ENCODE results near the gene SYT9. TPM values are rescaled to one million over a fixed set of nuclear protein-coding genes. Genes with fewer than 3 reads are reported as not detected.

The SYT9 gene
- total and polyA plus RNA-seq, 2 donors (not counting 1 experiment from before 2014, with no cell fraction given): not detected

DNA sequence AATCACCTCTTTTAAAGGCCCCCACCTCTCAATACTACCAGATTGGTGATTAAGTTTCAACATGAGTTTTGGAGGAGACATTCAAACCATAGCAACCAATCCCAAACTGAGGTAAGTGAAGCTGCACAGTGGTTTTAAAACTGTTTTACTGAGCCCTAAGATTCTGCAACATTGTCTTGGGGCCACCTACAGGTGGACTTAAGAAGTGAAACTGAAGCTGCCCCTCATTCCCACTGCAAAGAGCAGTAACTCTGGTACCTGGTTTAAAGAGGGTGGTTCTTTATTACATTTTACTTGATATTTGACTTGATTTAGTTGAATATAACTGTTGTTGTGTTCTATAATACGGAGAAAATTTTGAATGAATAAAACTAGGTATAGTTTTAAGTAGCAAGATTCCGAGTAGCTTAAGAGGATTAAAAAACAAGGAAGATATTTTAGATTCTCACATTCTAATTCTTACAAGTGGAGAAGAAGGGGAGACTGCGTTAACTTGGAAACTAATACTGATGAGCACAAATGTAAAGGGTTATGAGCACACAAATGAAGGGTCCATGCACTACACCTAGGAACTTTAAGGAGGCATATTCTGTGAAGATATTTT, 26.7 kb downstream of the SYT9 start:
- CTCF ChIA-PET: interaction anchor here (0.7 to 0.9 kb wide), 3 partner anchors 13 to 466 kb away, joined by 3 read pairs; no protein-coding TSS in a partner anchor

DNA sequence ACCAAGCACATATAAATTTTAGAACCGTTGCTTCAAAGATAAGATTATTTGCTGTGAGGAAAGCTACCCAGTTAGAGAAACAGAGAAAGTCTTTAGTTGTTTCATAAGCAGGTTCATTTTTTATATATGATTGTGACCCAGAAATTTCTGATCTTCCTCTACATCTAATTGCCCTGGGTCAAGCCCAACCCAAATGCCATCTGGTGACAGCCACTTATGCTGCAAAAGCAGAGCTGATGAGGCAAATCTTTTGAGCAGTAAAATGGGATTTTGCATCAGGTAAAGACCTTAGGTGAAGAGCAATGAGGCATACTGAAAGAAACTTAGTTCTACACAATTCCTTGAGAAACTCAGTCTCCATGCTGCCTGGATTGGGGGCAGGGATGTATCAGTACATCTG, 28.0 kb downstream of the SYT9 start:
- Mint-ChIP-seq H3K4me1 (no peaks in the 10 kb centered on the region), H3K4me3 (no peak overlapping the region), H3K27me3 (peaks cover 36% of the 10 kb centered on the region), H3K27ac (no peak overlapping the region), H3K9me3 (ENCODE audit: insufficient read depth) (no peaks in the 10 kb centered on the region)
- no peak overlapping the region for H3K4me2 ChIP-seq (replicated peaks; ENCODE audit: low read depth, low read length, poor library complexity, severe bottlenecking)
- no peaks in the 10 kb centered on the region for H4K20me1 ChIP-seq (ENCODE audit: control insufficient read depth, insufficient read depth, low read length, poor library complexity, severe bottlenecking)
- ChIA-PET POLR2A (no interaction called here), CTCF (interaction anchor here (0.8 to 2.0 kb wide), 3 partner anchors 8 to 13 kb away, joined by 3 to 5 read pairs (median 4); no protein-coding TSS in a partner anchor)
- H3K4me1 ChIP-seq (ENCODE audit: control insufficient read depth in 2 of 2, insufficient read depth in 2 of 2, low read length in 2 of 2): no peaks in the 10 kb centered on the region
- H3K36me3 ChIP-seq (replicated peaks in 1 of 2; ENCODE audit: control extremely low read depth in 1 of 2, control insufficient read depth in 1 of 2, extremely low read depth in 1 of 2, insufficient read depth in 2 of 2, low read length in 1 of 2): no peaks in the 10 kb centered on the region
- H3K79me2 ChIP-seq (ENCODE audit: control insufficient read depth, insufficient read depth, low read length): no peaks in the 10 kb centered on the region
- no peak overlapping the region for H2AFZ ChIP-seq (ENCODE audit: insufficient read depth, low read depth, low read length, poor library complexity, severe bottlenecking)
- H3K9ac ChIP-seq (ENCODE audit: low read length): no peak overlapping the region
- DNase-seq: no peak
- H3K9me3 ChIP-seq (ENCODE audit: control extremely low read depth in 1 of 3, control insufficient read depth in 2 of 3, insufficient read depth in 1 of 3, low read length in 2 of 3): no peaks in the 10 kb centered on the region
- no peak overlapping the region for H3K4me3 ChIP-seq (ENCODE audit: control extremely low read depth in 1 of 5, extremely low read depth in 1 of 5, insufficient read depth in 1 of 5, low read depth in 2 of 5, low read length in 4 of 5)
- H3K27ac ChIP-seq (ENCODE audit: low read length in 2 of 2): no peak overlapping the region
- ATAC-seq (ENCODE audit: low read depth): no peak
- intact Hi-C loops (cut with micrococcal nuclease): no loop called here
- H3K27me3 ChIP-seq (replicated peaks in 1 of 4; ENCODE audit: control extremely low read depth in 1 of 4, control insufficient read depth in 3 of 4, insufficient read depth in 4 of 4, low read length in 3 of 4): peaks cover 0 to 5% (median 4%) of the 10 kb centered on the region in 4 experiments
- TF ChIP-seq EZH2 (IDR thresholded peaks at IDR 0.05; ENCODE audit: borderline replicate concordance, insufficient read depth, low read depth, low read length, poor library complexity, severe bottlenecking): no peak
- TF ChIP-seq, protein P1, sequence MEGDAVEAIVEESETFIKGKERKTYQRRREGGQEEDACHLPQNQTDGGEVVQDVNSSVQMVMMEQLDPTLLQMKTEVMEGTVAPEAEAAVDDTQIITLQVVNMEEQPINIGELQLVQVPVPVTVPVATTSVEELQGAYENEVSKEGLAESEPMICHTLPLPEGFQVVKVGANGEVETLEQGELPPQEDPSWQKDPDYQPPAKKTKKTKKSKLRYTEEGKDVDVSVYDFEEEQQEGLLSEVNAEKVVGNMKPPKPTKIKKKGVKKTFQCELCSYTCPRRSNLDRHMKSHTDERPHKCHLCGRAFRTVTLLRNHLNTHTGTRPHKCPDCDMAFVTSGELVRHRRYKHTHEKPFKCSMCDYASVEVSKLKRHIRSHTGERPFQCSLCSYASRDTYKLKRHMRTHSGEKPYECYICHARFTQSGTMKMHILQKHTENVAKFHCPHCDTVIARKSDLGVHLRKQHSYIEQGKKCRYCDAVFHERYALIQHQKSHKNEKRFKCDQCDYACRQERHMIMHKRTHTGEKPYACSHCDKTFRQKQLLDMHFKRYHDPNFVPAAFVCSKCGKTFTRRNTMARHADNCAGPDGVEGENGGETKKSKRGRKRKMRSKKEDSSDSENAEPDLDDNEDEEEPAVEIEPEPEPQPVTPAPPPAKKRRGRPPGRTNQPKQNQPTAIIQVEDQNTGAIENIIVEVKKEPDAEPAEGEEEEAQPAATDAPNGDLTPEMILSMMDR (IDR thresholded peaks at IDR 0.05): no peak
- WGBS (ENCODE audit: insufficient coverage): no CpG with 5 or more reads among the region's 1 CpG

More for the DNA sequence above, 26.7 kb downstream of the SYT9 start:
- DNase-seq (no peak), ATAC-seq (ENCODE audit: low read depth) (no peak)
- no peak overlapping the region for H3K4me2 ChIP-seq (replicated peaks; ENCODE audit: low read depth, low read length, poor library complexity, severe bottlenecking)
- no CpG with 5 or more reads among the region's 3 CpGs for WGBS (ENCODE audit: insufficient coverage)
- POLR2A ChIA-PET: no interaction called here
- no peaks in the 10 kb centered on the region for H3K79me2 ChIP-seq (ENCODE audit: control insufficient read depth, insufficient read depth, low read length)
- no peak overlapping the region for H3K9ac ChIP-seq (ENCODE audit: low read length)
- H3K4me1 Mint-ChIP-seq: no peaks in the 10 kb centered on the region
- no peak overlapping the region for H3K4me3 Mint-ChIP-seq
- H2AFZ ChIP-seq (ENCODE audit: insufficient read depth, low read depth, low read length, poor library complexity, severe bottlenecking): no peak overlapping the region
- TF ChIP-seq, protein P1 (IDR thresholded peaks at IDR 0.05): peak; percentile 75
- TF ChIP-seq EZH2 (IDR thresholded peaks at IDR 0.05; ENCODE audit: borderline replicate concordance, insufficient read depth, low read depth, low read length, poor library complexity, severe bottlenecking): no peak
- no peak overlapping the region for H3K27ac Mint-ChIP-seq
- H3K4me1 ChIP-seq (ENCODE audit: control insufficient read depth in 2 of 2, insufficient read depth in 2 of 2, low read length in 2 of 2): no peaks in the 10 kb centered on the region
- H3K4me3 ChIP-seq (ENCODE audit: control extremely low read depth in 1 of 5, extremely low read depth in 1 of 5, insufficient read depth in 1 of 5, low read depth in 2 of 5, low read length in 4 of 5): no peak overlapping the region
- no peak overlapping the region for H3K27ac ChIP-seq (ENCODE audit: low read length in 2 of 2)
- no peaks in the 10 kb centered on the region for H3K36me3 ChIP-seq (replicated peaks in 1 of 2; ENCODE audit: control extremely low read depth in 1 of 2, control insufficient read depth in 1 of 2, extremely low read depth in 1 of 2, insufficient read depth in 2 of 2, low read length in 1 of 2)
- H3K27me3 Mint-ChIP-seq: peaks cover 35% of the 10 kb centered on the region
- intact Hi-C loops (cut with micrococcal nuclease): no loop called here
- H3K27me3 ChIP-seq (replicated peaks in 1 of 4; ENCODE audit: control extremely low read depth in 1 of 4, control insufficient read depth in 3 of 4, insufficient read depth in 4 of 4, low read length in 3 of 4): peaks cover 0 to 5% (median 4%) of the 10 kb centered on the region in 4 experiments
- no peaks in the 10 kb centered on the region for H4K20me1 ChIP-seq (ENCODE audit: control insufficient read depth, insufficient read depth, low read length, poor library complexity, severe bottlenecking)
- H3K9me3 ChIP-seq (ENCODE audit: control extremely low read depth in 1 of 3, control insufficient read depth in 2 of 3, insufficient read depth in 1 of 3, low read length in 2 of 3): no peaks in the 10 kb centered on the region
- no peaks in the 10 kb centered on the region for H3K9me3 Mint-ChIP-seq (ENCODE audit: insufficient read depth)

Data from B cell (primary cell).